ENCODE data around the gene PTPRM.

GRCh38 chr18:8264861-8265411 is 697.8 kb downstream of the PTPRM start:
- TF ChIP-seq RAD21 (conservative IDR thresholded peaks at IDR 0.05 in 1 of 2, IDR thresholded peaks at IDR 0.05 in 1 of 2): no peak
- TF ChIP-seq CHD4 (IDR thresholded peaks at IDR 0.05; ENCODE audit: borderline replicate concordance): no peak
